Measurements from ENCODE around the gene CLDN14. TPM values are rescaled to one million over a fixed set of nuclear protein-coding genes. Genes with fewer than 3 reads are reported as not detected.

The CLDN14 gene
- total and polyA plus RNA-seq, 2 donors (not counting 1 experiment from before 2014, with no cell fraction given) = 0.39 TPM; not detected in 1

DNA sequence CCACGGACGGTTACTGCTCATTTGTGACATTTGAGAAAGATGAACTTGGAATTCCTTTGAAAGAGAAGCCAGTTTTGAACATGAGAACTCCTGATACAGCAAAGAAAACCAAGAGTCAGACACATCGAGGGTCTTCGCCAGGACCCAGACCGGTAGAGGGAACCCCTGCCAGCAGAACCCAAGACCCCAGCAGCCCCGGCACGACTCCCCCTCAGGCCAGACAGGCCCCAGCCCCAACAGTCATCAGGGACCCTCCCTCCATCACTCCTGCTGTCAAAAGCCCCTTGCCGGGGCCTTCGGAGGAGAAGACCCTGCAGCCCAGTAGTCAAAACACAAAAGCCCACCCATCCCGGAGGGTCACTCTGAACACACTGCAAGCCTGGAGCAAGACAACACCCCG, 67.0 kb downstream of the CLDN14 start:
- DNase-seq (no peak), ATAC-seq (ENCODE audit: low read depth) (no peak)
- H3K4me1 Mint-ChIP-seq = no peaks in the 10 kb centered on the region
- Histone ChIP-seq H4K20me1 (ENCODE audit: control insufficient read depth, insufficient read depth, low read length, poor library complexity, severe bottlenecking) (no peaks in the 10 kb centered on the region), H3K4me2 (replicated peaks; ENCODE audit: low read depth, low read length, poor library complexity, severe bottlenecking) (no peak overlapping the region), H3K4me3 (ENCODE audit: control extremely low read depth in 1 of 5, extremely low read depth in 1 of 5, insufficient read depth in 1 of 5, low read depth in 2 of 5, low read length in 4 of 5) (no peak overlapping the region), H3K79me2 (ENCODE audit: control insufficient read depth, insufficient read depth, low read length) (no peaks in the 10 kb centered on the region), H3K9me3 (ENCODE audit: control extremely low read depth in 1 of 3, control insufficient read depth in 2 of 3, insufficient read depth in 1 of 3, low read length in 2 of 3) (no peaks in the 10 kb centered on the region), H3K9ac (ENCODE audit: low read length) (no peak overlapping the region), H3K27ac (ENCODE audit: low read length in 2 of 2) (no peak overlapping the region), H3K4me1 (ENCODE audit: control insufficient read depth in 2 of 2, insufficient read depth in 2 of 2, low read length in 2 of 2) (no peaks in the 10 kb centered on the region), H2AFZ (ENCODE audit: insufficient read depth, low read depth, low read length, poor library complexity, severe bottlenecking) (no peak overlapping the region), H3K36me3 (replicated peaks in 1 of 2; ENCODE audit: control extremely low read depth in 1 of 2, control insufficient read depth in 1 of 2, extremely low read depth in 1 of 2, insufficient read depth in 2 of 2, low read length in 1 of 2) (peaks cover 0 to 6% of the 10 kb centered on the region in 2 experiments), H3K27me3 (replicated peaks in 1 of 4; ENCODE audit: control extremely low read depth in 1 of 4, control insufficient read depth in 3 of 4, insufficient read depth in 4 of 4, low read length in 3 of 4) (no peaks in the 10 kb centered on the region)
- no peak overlapping the region for H3K4me3 Mint-ChIP-seq
- 99% methylated on average over 10 of the region's 11 CpGs for WGBS (ENCODE audit: insufficient coverage)
- TF ChIP-seq CTCF (IDR thresholded peaks at IDR 0.05) = no peak
- TF ChIP-seq EZH2 (IDR thresholded peaks at IDR 0.05; ENCODE audit: borderline replicate concordance, insufficient read depth, low read depth, low read length, poor library complexity, severe bottlenecking) = no peak
- ChIA-PET CTCF (no interaction called here), POLR2A (no interaction called here)
- no peak overlapping the region for H3K27ac Mint-ChIP-seq
- no peaks in the 10 kb centered on the region for H3K27me3 Mint-ChIP-seq
- intact Hi-C loops (cut with micrococcal nuclease) = no loop called here
- H3K9me3 Mint-ChIP-seq (ENCODE audit: insufficient read depth) = no peaks in the 10 kb centered on the region

GRCh38 chr21:36411301-36411700, 68.6 kb downstream of the CLDN14 start:
- Mint-ChIP-seq H3K27me3 (no peaks in the 10 kb centered on the region), H3K4me3 (no peak overlapping the region), H3K27ac (no peak overlapping the region), H3K9me3 (ENCODE audit: insufficient read depth) (no peaks in the 10 kb centered on the region), H3K4me1 (no peaks in the 10 kb centered on the region)
- H3K36me3 ChIP-seq (replicated peaks in 1 of 2; ENCODE audit: control extremely low read depth in 1 of 2, control insufficient read depth in 1 of 2, extremely low read depth in 1 of 2, insufficient read depth in 2 of 2, low read length in 1 of 2) = peaks cover 0 to 5% of the 10 kb centered on the region in 2 experiments
- intact Hi-C loops (cut with micrococcal nuclease) = no loop called here
- no peak overlapping the region for H3K27ac ChIP-seq (ENCODE audit: low read length in 2 of 2)
- CTCF ChIA-PET = no interaction called here
- no peak overlapping the region for H3K4me2 ChIP-seq (replicated peaks; ENCODE audit: low read depth, low read length, poor library complexity, severe bottlenecking)
- H3K9me3 ChIP-seq (ENCODE audit: control extremely low read depth in 1 of 3, control insufficient read depth in 2 of 3, insufficient read depth in 1 of 3, low read length in 2 of 3) = no peaks in the 10 kb centered on the region
- no peaks in the 10 kb centered on the region for H3K79me2 ChIP-seq (ENCODE audit: control insufficient read depth, insufficient read depth, low read length)
- no peak overlapping the region for H2AFZ ChIP-seq (ENCODE audit: insufficient read depth, low read depth, low read length, poor library complexity, severe bottlenecking)
- ATAC-seq (ENCODE audit: low read depth) = no peak
- WGBS (ENCODE audit: insufficient coverage) = 100% methylated on average over 4 of the region's 10 CpGs
- H4K20me1 ChIP-seq (ENCODE audit: control insufficient read depth, insufficient read depth, low read length, poor library complexity, severe bottlenecking) = no peaks in the 10 kb centered on the region
- H3K27me3 ChIP-seq (replicated peaks in 1 of 4; ENCODE audit: control extremely low read depth in 1 of 4, control insufficient read depth in 3 of 4, insufficient read depth in 4 of 4, low read length in 3 of 4) = no peaks in the 10 kb centered on the region
- no peak overlapping the region for H3K4me3 ChIP-seq (ENCODE audit: control extremely low read depth in 1 of 5, extremely low read depth in 1 of 5, insufficient read depth in 1 of 5, low read depth in 2 of 5, low read length in 4 of 5)
- no peak for DNase-seq
- POLR2A ChIA-PET = no interaction called here
- no peaks in the 10 kb centered on the region for H3K4me1 ChIP-seq (ENCODE audit: control insufficient read depth in 2 of 2, insufficient read depth in 2 of 2, low read length in 2 of 2)
- H3K9ac ChIP-seq (ENCODE audit: low read length) = no peak overlapping the region
- TF ChIP-seq EZH2 (IDR thresholded peaks at IDR 0.05; ENCODE audit: borderline replicate concordance, insufficient read depth, low read depth, low read length, poor library complexity, severe bottlenecking) (no peak), CTCF (IDR thresholded peaks at IDR 0.05) (no peak)

Other genes with a start within 250 kb of the CLDN14 start
- gene MORC3, start 159.9 kb downstream of the CLDN14 start, total RNA-seq = 104 and 113 TPM in 2 replicates
- gene MORC3, start 159.9 kb downstream of the CLDN14 start, polyA plus RNA-seq = 44.9 and 68.8 TPM in 2 replicates
- 1.9 and 2.2 TPM in 2 replicates for gene CHAF1B, start 94.7 kb downstream of the CLDN14 start, total RNA-seq
- 0.72 and 1.1 TPM in 2 replicates for gene CHAF1B, start 94.7 kb downstream of the CLDN14 start, polyA plus RNA-seq
- not detected in 2 replicates for gene SIM2, start 219.0 kb upstream of the CLDN14 start, total RNA-seq
- gene SIM2, start 219.0 kb upstream of the CLDN14 start, polyA plus RNA-seq = not detected in 2 replicates